ENCODE results near the gene PRKG1. TPM values are rescaled to one million over a fixed set of nuclear protein-coding genes. Genes with fewer than 3 reads are reported as not detected.

Gene PRKG1
- polyA plus RNA-seq, 2 donors = 0.84 to 0.87 TPM

DNA sequence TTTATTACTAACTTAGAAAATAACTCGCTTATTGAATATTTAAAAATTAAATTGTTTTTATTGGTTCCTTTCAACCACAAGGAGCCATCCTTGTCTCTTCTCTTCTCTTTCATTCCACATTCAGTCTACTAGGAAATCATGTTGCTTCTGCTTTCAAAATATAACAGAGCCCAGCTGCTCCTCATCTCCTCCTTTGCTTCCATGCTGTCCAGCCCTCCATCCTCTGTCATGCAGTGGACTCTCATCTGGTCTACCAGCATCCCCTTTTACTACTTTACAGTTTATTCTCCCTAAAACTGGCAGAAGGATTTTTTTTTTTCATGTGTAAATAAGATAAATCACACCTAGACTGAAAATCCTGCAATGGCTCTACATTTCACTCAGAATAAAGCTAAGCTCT lies 823.3 kb downstream of the PRKG1 start:
- H3K4me3 ChIP-seq (ENCODE audit: low read depth in 1 of 2, low read length in 2 of 2) = no peak overlapping the region
- no peak overlapping the region for H3K27ac ChIP-seq (ENCODE audit: low read depth in 2 of 2, low read length in 1 of 2)
- H3K36me3 ChIP-seq (ENCODE audit: control insufficient read depth in 2 of 2, insufficient read depth in 2 of 2, low read length in 1 of 2) = no peaks in the 10 kb centered on the region
- no peaks in the 10 kb centered on the region for H3K9me3 ChIP-seq (ENCODE audit: control insufficient read depth in 2 of 2, insufficient read depth in 1 of 2, low read depth in 1 of 2, low read length in 1 of 2)
- 94 to 96% methylated on average over 1 of the region's 1 CpG for WGBS, 2 donors
- H3K27me3 ChIP-seq (ENCODE audit: control insufficient read depth in 1 of 2, insufficient read depth in 2 of 2, low read length in 2 of 2) = no peaks in the 10 kb centered on the region
- H3K4me1 ChIP-seq (ENCODE audit: control insufficient read depth in 2 of 2, insufficient read depth in 2 of 2, low read length in 1 of 2) = no peaks in the 10 kb centered on the region

- Histone ChIP-seq H3K4me1 (ENCODE audit: control insufficient read depth in 2 of 2, insufficient read depth in 2 of 2, low read length in 1 of 2) (no peaks in the 10 kb centered on the region), H3K9me3 (ENCODE audit: control insufficient read depth in 2 of 2, insufficient read depth in 1 of 2, low read depth in 1 of 2, low read length in 1 of 2) (no peaks in the 10 kb centered on the region), H3K27me3 (ENCODE audit: control insufficient read depth in 1 of 2, insufficient read depth in 2 of 2, low read length in 2 of 2) (no peaks in the 10 kb centered on the region), H3K36me3 (ENCODE audit: control insufficient read depth in 2 of 2, insufficient read depth in 2 of 2, low read length in 1 of 2) (no peaks in the 10 kb centered on the region), H3K27ac (ENCODE audit: low read depth in 2 of 2, low read length in 1 of 2) (no peak overlapping the region), H3K4me3 (ENCODE audit: low read depth in 1 of 2, low read length in 2 of 2) (no peak overlapping the region)
- WGBS, 2 donors = 95 to 97% methylated on average over 1 of the region's 1 CpG
Measured at GRCh38 chr10:51900180-51900579, 825.9 kb downstream of the PRKG1 start.

DNA sequence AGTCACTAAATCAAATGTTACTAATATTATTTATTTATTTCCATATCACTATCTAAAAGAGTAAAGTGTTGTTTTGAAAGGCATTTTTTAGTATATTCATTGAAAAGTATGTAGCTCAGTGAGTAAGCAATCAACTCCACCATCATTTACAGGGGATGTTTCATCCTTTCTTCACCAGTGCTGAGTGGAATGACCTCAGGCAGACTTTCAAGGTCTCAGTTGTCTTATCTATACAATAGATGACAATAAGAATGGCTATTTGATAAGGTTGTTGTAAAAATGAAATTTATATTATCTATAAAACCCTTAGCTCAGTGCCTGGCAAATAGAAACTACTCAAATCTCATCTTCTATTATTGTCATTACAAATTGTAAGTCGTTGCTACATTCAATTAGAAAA lies 829.4 kb downstream of the PRKG1 start:
- Histone ChIP-seq H3K27me3 (ENCODE audit: control insufficient read depth in 1 of 2, insufficient read depth in 2 of 2, low read length in 2 of 2) (no peaks in the 10 kb centered on the region), H3K4me3 (ENCODE audit: low read depth in 1 of 2, low read length in 2 of 2) (no peak overlapping the region), H3K36me3 (ENCODE audit: control insufficient read depth in 2 of 2, insufficient read depth in 2 of 2, low read length in 1 of 2) (no peaks in the 10 kb centered on the region), H3K27ac (ENCODE audit: low read depth in 2 of 2, low read length in 1 of 2) (no peak overlapping the region), H3K4me1 (ENCODE audit: control insufficient read depth in 2 of 2, insufficient read depth in 2 of 2, low read length in 1 of 2) (no peaks in the 10 kb centered on the region), H3K9me3 (ENCODE audit: control insufficient read depth in 2 of 2, insufficient read depth in 1 of 2, low read depth in 1 of 2, low read length in 1 of 2) (no peaks in the 10 kb centered on the region)
- WGBS, 2 donors = 82 to 84% methylated on average over 1 of the region's 1 CpG

DNA sequence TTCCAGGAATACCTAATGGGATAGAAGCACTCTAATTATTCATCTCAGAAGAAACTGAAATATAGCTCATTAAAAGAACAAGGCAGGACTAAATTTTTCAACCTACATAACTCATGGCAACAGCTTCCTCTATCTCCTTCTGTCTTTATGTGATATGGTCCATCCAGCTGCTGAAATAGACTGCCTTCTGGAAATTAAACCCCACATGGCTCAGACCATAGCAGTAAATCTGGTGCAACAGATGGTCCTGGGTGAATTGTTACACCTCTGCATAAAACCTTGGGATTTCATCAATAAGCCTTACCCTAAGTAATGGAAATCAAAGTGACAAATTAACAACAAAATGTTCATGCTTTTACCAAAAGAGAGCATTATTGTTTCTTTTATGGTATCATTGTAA lies 830.7 kb downstream of the PRKG1 start:
- no peak overlapping the region for H3K27ac ChIP-seq (ENCODE audit: low read depth in 2 of 2, low read length in 1 of 2)
- H3K27me3 ChIP-seq (ENCODE audit: control insufficient read depth in 1 of 2, insufficient read depth in 2 of 2, low read length in 2 of 2) = no peaks in the 10 kb centered on the region
- no peaks in the 10 kb centered on the region for H3K9me3 ChIP-seq (ENCODE audit: control insufficient read depth in 2 of 2, insufficient read depth in 1 of 2, low read depth in 1 of 2, low read length in 1 of 2)
- no peak overlapping the region for H3K4me3 ChIP-seq (ENCODE audit: low read depth in 1 of 2, low read length in 2 of 2)
- H3K36me3 ChIP-seq (ENCODE audit: control insufficient read depth in 2 of 2, insufficient read depth in 2 of 2, low read length in 1 of 2) = no peaks in the 10 kb centered on the region
- no peaks in the 10 kb centered on the region for H3K4me1 ChIP-seq (ENCODE audit: control insufficient read depth in 2 of 2, insufficient read depth in 2 of 2, low read length in 1 of 2)

GRCh38 chr10:51907361-51907760 lies 833.1 kb downstream of the PRKG1 start:
- 35 to 54% methylated on average over 2 of the region's 2 CpGs for WGBS, 2 donors
- no peaks in the 10 kb centered on the region for H3K9me3 ChIP-seq (ENCODE audit: control insufficient read depth in 2 of 2, insufficient read depth in 1 of 2, low read depth in 1 of 2, low read length in 1 of 2)
- H3K27me3 ChIP-seq (ENCODE audit: control insufficient read depth in 1 of 2, insufficient read depth in 2 of 2, low read length in 2 of 2) = no peaks in the 10 kb centered on the region
- H3K36me3 ChIP-seq (ENCODE audit: control insufficient read depth in 2 of 2, insufficient read depth in 2 of 2, low read length in 1 of 2) = no peaks in the 10 kb centered on the region
- no peak overlapping the region for H3K27ac ChIP-seq (ENCODE audit: low read depth in 2 of 2, low read length in 1 of 2)
- no peak overlapping the region for H3K4me3 ChIP-seq (ENCODE audit: low read depth in 1 of 2, low read length in 2 of 2)
- no peaks in the 10 kb centered on the region for H3K4me1 ChIP-seq (ENCODE audit: control insufficient read depth in 2 of 2, insufficient read depth in 2 of 2, low read length in 1 of 2)

GRCh38 chr10:51910189-51910588 lies 835.9 kb downstream of the PRKG1 start:
- H3K9me3 ChIP-seq (ENCODE audit: control insufficient read depth in 2 of 2, insufficient read depth in 1 of 2, low read depth in 1 of 2, low read length in 1 of 2) = no peaks in the 10 kb centered on the region
- H3K27ac ChIP-seq (ENCODE audit: low read depth in 2 of 2, low read length in 1 of 2) = no peak overlapping the region

GRCh38 chr10:51910596-51910995 lies 836.3 kb downstream of the PRKG1 start:
- Histone ChIP-seq H3K9me3 (ENCODE audit: control insufficient read depth in 2 of 2, insufficient read depth in 1 of 2, low read depth in 1 of 2, low read length in 1 of 2) (no peaks in the 10 kb centered on the region), H3K27ac (ENCODE audit: low read depth in 2 of 2, low read length in 1 of 2) (no peak overlapping the region), H3K4me3 (ENCODE audit: low read depth in 1 of 2, low read length in 2 of 2) (no peak overlapping the region), H3K4me1 (ENCODE audit: control insufficient read depth in 2 of 2, insufficient read depth in 2 of 2, low read length in 1 of 2) (no peaks in the 10 kb centered on the region), H3K27me3 (ENCODE audit: control insufficient read depth in 1 of 2, insufficient read depth in 2 of 2, low read length in 2 of 2) (no peaks in the 10 kb centered on the region), H3K36me3 (ENCODE audit: control insufficient read depth in 2 of 2, insufficient read depth in 2 of 2, low read length in 1 of 2) (no peaks in the 10 kb centered on the region)
- 67 to 74% methylated on average over 3 of the region's 3 CpGs for WGBS, 2 donors

More at GRCh38 chr10:51910189-51910588, 835.9 kb downstream of the PRKG1 start:
- H3K4me3 ChIP-seq (ENCODE audit: low read depth in 1 of 2, low read length in 2 of 2) = no peak overlapping the region
- H3K4me1 ChIP-seq (ENCODE audit: control insufficient read depth in 2 of 2, insufficient read depth in 2 of 2, low read length in 1 of 2) = no peaks in the 10 kb centered on the region
- no peaks in the 10 kb centered on the region for H3K27me3 ChIP-seq (ENCODE audit: control insufficient read depth in 1 of 2, insufficient read depth in 2 of 2, low read length in 2 of 2)
- H3K36me3 ChIP-seq (ENCODE audit: control insufficient read depth in 2 of 2, insufficient read depth in 2 of 2, low read length in 1 of 2) = no peaks in the 10 kb centered on the region

DNA sequence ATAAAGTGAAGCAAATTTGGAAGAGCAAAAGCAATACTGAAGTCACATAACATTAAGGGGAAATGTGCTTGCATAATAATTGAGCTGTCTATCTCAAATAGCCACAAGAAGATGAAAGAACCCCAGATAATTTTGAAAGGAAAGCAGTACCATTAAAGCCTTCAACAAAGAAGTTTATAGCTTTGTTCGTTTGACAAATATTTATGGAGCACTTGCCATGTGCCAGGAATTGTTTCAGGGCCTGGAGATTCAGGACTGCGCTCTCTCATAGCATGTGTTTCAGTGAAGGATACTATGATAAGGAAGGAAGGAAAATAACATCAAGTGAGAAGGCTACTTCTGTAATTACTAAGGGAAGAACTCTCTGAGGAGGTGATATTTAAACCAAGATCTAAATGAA lies 837.4 kb downstream of the PRKG1 start:
- 54 to 57% methylated on average over 2 of the region's 2 CpGs for WGBS, 2 donors
- no peaks in the 10 kb centered on the region for H3K27me3 ChIP-seq (ENCODE audit: control insufficient read depth in 1 of 2, insufficient read depth in 2 of 2, low read length in 2 of 2)

GRCh38 chr10:51915031-51915542 lies 840.8 kb downstream of the PRKG1 start:
- H3K36me3 ChIP-seq (ENCODE audit: control insufficient read depth in 2 of 2, insufficient read depth in 2 of 2, low read length in 1 of 2) = no peaks in the 10 kb centered on the region
- H3K9me3 ChIP-seq (ENCODE audit: control insufficient read depth in 2 of 2, insufficient read depth in 1 of 2, low read depth in 1 of 2, low read length in 1 of 2) = no peaks in the 10 kb centered on the region
- H3K4me3 ChIP-seq (ENCODE audit: low read depth in 1 of 2, low read length in 2 of 2) = no peak overlapping the region
- no peaks in the 10 kb centered on the region for H3K4me1 ChIP-seq (ENCODE audit: control insufficient read depth in 2 of 2, insufficient read depth in 2 of 2, low read length in 1 of 2)
- no peaks in the 10 kb centered on the region for H3K27me3 ChIP-seq (ENCODE audit: control insufficient read depth in 1 of 2, insufficient read depth in 2 of 2, low read length in 2 of 2)
- WGBS, 2 donors = 89 to 94% methylated on average over 1 of the region's 1 CpG
- no peak overlapping the region for H3K27ac ChIP-seq (ENCODE audit: low read depth in 2 of 2, low read length in 1 of 2)

More for the DNA sequence above, 837.4 kb downstream of the PRKG1 start:
- Histone ChIP-seq H3K36me3 (ENCODE audit: control insufficient read depth in 2 of 2, insufficient read depth in 2 of 2, low read length in 1 of 2) (no peaks in the 10 kb centered on the region), H3K27ac (ENCODE audit: low read depth in 2 of 2, low read length in 1 of 2) (no peak overlapping the region), H3K4me1 (ENCODE audit: control insufficient read depth in 2 of 2, insufficient read depth in 2 of 2, low read length in 1 of 2) (no peaks in the 10 kb centered on the region), H3K9me3 (ENCODE audit: control insufficient read depth in 2 of 2, insufficient read depth in 1 of 2, low read depth in 1 of 2, low read length in 1 of 2) (no peaks in the 10 kb centered on the region), H3K4me3 (ENCODE audit: low read depth in 1 of 2, low read length in 2 of 2) (no peak overlapping the region)

GRCh38 chr10:51918440-51918839 lies 844.2 kb downstream of the PRKG1 start:
- no peaks in the 10 kb centered on the region for H3K27me3 ChIP-seq (ENCODE audit: control insufficient read depth in 1 of 2, insufficient read depth in 2 of 2, low read length in 2 of 2)
- H3K9me3 ChIP-seq (ENCODE audit: control insufficient read depth in 2 of 2, insufficient read depth in 1 of 2, low read depth in 1 of 2, low read length in 1 of 2) = no peaks in the 10 kb centered on the region
- H3K36me3 ChIP-seq (ENCODE audit: control insufficient read depth in 2 of 2, insufficient read depth in 2 of 2, low read length in 1 of 2) = no peaks in the 10 kb centered on the region
- H3K4me1 ChIP-seq (ENCODE audit: control insufficient read depth in 2 of 2, insufficient read depth in 2 of 2, low read length in 1 of 2) = no peaks in the 10 kb centered on the region
- no peak overlapping the region for H3K4me3 ChIP-seq (ENCODE audit: low read depth in 1 of 2, low read length in 2 of 2)
- WGBS, 2 donors = 49 to 57% methylated on average over 2 of the region's 2 CpGs
- H3K27ac ChIP-seq (ENCODE audit: low read depth in 2 of 2, low read length in 1 of 2) = no peak overlapping the region

All from esophagus (tissue), 2 donors.